ENCODE data around the gene RNF157.
A peak's percentile ranks its signal among the peaks of the same experiment; 100 is the strongest.

RNF157 gene

DNA sequence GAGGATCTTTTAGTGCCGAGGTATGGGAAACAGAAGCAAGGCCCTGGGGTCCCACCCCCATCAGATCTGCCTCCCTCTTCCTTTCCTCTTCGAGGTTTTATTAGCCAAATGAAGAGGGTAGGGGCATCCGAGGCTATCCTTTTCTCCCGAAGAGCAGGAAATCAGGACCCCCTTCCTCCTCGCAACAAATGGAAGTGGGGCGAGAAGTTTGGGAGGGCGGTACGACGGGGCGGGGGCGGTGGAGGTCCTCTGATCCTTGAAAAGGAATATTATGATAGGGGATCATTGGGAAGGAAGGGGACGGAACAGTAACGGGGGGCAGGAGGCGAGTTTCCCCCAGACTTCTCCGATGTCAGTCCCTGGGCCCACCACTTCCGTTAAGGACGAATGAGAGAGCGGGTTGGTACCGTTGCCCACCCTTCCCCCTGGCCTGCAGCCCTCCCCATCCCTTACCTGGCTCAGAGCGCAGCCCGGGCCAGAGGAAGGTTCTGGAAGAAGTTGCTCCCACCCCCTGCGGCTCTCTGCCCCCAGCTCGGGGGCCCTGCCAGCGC, 99.6 kb downstream of the RNF157 start:
- no peak for DNase-seq (ENCODE audit: low read depth)

DNA sequence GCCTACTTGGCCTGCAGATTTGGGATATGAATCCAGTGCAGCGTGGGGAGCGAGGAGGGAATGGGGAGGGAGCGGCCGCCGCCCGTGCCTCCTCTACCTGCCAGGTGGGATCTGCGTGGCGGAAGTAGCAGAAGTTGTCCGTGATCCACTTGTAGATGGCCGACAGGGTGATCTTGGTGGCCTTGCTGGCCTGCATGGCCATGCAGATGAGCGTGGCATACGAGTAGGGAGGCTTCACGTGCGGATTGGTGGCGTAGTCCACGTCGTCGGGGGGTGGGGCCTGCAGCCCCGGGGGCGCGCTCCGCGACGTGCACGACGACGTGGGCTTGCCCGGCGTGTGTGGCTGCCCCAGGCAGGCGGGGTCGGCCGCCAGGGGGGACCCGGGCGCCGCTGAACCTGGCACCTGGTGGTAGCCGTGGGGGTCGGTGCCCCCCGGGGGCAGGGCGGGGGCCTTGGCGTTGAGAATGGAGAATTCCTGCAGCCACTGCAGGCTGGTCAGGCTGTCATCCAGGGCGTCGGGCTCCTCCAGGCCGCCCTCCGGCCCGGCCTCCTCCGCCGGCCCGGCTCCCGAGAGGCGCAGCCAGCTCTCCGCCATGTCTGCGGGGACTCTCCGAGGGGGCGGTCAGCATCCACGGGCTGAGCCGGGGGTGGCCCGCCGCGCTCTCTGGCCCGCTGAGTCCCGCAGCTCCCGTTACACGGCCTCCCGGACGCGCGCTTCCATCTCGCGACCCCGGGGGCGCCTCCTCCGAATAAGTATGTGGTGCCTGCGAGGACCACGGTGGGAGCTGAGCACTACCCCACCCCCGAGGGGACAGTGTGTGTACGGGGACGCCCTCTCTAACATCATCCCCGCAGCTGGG, 100.3 kb downstream of the RNF157 start:
- DNase-seq (ENCODE audit: low read depth), result peak; percentile 47

DNA sequence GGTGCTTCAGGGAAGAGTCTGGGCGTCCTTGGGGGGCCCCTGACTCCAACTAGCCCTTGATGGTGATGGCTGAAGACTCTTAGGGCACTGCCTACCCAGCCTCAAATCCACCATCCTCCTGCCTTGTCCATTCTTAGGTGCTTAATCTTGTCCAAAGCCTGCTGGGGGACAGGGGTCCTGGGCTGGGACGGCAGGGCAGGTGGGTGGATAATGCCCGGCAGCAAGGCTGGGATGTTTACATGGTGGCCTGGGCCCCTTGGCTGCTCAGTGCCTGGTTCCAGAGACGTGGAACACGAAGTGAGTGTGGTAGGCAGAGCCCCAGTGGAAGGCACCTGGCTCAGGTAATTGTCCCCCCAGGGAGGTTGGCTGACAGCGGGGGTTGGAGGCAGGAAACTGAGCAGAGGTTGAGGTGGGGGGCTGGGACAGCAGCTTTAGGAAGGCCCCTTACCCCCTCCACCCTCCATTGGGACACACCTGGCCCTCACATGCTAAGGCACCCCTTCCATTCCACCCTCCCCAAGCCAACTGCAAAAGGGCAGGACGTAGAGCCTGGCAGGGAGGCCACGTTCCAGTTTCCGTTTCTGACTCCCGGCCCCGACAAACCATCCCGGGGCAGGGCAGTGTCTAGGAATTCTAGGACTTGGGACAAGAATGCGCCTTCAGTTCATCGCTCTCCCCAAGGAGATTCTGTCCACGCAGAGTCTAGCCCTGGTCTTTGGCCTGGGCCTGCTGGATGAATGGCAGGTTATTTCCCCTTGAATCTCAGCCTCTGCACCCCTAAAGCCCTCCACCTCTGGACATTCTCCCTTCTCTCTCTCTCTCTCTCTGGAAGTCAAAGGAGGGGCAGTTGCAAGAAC, 101.2 kb downstream of the RNF157 start:
- DNase-seq (ENCODE audit: low read depth), result no peak

DNA sequence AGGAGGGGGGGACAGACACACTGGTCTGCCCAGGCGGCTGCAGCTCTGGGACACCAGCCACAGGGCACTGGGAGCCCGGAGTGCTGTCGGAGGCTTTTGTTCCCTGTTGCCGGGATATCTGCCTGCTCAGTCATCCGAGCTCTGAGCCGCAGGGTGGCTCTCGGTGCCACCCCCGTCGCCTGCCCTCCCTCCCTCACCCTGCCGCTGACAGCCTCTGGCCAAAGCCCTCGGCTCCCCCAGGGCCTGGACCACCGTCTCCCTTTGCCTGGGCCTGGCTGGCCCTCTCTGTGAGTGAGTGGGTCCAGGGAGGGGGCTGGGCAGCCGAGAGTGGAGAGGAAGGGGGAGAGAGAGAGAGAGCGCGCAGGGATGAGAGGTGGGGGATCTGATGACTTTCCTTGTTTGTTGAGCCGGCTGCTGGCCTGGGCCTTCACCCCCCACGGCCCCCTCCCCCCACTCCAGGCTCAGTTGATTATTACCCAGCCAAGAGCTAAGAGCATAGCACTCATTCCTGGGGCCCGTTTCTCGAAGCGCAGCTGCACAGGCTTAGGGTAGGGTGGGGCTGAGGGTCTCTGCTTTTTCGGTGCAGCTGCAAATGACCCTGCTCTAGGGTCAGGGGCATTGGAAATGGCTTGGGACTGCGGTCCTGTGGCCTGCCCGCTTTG, 101.9 kb downstream of the RNF157 start:
- DNase-seq (ENCODE audit: low read depth), result no peak

DNA sequence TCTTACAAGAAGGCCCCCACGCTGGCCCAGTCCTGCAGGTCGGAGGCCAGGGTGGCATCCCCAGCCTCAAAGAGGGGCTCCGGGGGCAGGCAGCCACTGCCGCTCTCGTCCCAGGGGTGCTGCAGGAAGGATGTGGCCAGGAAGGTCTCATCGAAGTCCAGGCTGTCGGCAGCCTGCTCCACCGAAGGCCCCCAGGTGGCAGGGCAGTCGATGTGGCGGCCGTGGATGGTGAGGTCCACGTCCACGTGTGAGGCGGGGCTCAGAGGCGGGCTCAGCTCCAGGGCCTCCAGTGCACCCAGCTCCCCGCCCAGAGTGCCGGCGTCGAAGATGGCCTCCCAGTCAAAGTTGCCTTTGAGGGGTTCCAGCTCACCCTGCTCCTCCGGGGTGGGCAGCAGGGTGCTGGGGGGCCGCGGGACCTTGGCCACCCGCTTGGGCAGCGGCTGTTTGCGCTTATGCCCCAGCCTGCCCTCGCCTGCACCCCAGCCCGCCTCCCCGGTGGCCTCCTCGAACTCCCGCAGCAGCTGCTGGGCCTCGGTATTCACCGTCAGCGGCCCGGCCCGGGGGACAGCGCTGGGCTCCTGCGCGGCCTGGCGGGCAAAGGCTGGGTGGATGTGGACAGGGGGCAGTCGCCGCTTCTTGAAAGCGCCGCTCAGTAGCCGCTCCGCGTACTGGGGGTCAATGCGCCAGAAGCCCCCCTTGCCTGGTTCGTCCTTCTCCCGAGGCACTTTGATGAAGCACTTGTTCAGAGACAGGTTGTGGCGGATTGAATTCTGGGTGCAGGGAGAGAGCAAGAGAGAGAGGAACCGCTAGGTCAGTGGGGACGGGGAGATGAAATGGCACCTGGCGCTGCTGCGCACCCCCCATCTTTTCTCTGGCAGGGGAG, 102.7 kb downstream of the RNF157 start:
- DNase-seq (ENCODE audit: low read depth), result no peak

DNA sequence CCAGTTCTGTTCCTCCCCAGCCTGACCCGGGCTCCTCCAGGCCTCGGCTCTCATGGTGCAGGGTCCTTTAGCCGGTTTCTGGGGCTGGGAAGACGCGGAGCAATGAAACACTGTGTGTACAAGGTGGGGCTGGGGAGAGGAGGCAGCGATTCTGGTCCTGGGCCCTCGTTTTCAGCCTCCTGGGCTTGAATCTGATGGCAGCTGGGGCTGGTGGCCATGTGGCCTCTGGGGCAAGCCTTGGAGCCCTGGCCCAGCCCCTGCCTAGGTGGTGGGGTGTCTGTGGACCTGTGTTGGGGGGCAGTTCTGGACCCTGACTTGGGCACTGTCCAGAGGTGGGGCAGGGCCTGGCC, 103.3 kb downstream of the RNF157 start:
- DNase-seq (ENCODE audit: low read depth), result no peak

DNA sequence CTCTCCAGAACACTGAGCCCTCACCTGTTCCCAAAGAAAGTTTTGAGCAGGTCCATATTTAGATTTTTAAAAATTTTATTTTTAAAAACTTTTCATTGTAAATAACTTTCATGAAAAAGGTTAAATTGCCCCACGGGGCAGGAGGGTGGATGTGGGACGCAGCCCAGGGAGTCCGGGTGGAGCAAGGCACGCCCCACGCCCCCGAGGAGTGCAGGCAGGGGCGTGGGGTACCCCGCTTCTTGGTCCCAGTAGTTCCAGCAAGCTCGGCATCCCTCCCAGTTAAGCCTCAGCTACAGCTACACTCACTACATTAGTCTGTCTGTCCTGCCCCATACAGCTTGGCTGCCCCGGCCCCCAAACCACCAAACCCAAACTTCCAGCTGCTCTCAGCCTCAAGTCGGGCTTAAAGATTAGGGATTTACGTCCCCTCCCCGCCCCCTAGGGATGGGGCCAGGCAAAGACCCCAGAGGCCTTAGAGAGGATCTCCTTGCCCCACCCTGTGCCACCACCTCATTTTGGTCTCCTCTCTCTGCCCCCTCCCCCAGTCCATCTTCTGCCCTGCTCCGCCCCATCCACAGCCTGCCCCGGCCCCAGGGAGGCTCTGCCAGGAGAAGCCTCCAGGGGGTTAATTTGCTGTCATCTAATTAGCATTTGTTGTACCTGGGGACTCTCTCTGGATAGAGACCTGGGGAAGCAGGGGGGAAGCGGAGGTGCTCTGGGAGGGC, 103.9 kb downstream of the RNF157 start:
- no peak for DNase-seq (ENCODE audit: low read depth)

DNA sequence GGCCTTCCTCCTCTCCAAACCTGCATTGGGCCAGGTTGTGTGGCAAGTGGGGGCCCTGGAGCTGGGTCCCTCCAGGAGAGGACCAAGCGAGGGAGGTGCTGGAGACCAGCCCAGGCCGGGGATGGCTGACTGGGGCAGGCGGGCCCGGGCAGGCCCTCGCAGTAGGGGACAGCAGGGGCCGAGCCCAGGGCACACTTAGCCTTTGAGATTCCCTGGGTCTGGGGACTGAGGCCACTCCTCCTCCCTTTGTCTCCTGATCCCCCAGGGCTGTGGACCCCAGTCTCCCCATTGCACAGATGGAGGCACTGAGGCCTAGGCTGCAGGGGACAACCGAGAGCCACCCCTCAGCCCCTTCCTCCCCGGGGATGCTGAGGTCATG, 104.5 kb downstream of the RNF157 start:
- no peak for DNase-seq (ENCODE audit: low read depth)

DNA sequence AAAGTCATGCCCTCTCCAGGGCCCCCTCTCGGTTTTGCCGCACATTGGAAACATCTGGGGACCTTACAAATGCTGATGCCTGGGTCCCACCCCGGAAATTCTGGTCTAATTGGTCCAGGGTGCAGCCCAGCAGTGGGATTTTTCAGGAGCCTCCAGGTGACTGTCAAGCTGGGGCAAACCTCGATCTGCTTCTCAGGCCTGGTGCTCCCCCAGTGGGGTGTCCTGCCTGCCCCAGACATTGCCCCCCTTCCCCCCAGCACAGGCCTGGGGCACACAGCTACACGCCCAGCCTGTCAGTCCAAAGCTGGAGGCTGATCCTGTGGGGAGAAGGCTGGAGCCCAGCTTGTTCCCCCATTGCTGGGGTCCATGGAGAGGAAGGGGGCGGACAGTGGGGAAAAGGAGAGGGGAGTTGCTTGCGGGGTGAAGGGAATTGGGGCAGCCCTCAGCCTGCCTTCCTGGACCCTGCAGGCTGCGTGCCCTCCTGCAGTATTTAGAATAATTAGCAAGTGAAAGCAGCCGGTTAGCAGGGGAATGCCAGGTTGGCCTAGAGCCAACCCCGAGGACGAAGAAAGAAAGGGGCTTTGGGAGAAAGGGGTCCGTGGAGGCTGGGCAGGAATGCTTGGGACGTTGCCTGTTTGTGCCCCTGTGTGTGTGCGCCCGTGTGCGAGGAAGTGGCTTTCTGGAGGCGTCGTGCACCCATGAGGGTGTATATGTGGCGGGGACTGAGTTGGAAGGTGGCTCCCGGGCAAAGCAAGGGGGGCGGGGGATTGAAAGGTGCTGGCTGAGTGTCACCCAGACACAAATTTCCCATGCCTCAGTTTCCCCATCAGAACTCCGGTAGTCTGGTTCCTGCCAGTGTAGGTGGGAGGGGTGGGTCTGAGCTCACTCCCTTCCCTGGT, 105.1 kb downstream of the RNF157 start:
- no peak for DNase-seq (ENCODE audit: low read depth)

DNA sequence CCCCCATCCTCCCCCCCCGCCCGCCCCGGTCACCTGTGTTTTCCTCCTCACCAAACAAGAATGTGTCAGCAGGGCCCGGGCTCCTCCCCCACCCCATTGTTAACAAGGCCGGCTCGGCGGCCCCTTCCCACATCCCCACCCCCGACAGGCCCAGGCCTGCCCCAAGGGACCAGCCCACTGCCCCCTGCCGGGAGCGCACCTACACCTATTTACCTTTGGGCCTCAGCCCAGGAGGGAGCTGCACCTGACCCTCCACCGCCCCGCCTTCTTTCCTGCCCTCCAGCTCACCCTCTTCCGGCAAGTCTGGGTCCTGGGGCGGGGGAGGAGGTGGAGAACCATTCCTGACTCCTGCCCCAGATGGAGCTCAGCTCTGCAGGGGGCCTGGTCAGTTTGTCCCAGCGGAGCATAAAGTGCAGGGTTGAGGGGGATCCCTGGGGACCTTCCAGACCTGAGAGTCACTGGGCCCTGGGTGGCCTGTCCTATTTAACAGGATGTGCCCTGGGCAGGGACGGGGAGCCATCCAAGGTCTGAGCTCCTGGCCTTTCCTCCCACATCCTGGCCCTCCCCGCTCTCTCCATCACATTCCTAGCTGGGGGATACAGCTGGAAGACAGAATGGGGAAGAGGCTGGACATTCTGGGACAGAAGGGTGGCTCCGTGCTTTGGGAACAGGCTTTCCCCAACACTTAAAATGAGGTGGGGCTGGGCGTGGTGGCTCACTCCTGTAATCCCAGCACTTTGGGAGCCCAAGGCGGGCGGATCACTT, 107.5 kb downstream of the RNF157 start:
- no peak for DNase-seq (ENCODE audit: low read depth)

DNA sequence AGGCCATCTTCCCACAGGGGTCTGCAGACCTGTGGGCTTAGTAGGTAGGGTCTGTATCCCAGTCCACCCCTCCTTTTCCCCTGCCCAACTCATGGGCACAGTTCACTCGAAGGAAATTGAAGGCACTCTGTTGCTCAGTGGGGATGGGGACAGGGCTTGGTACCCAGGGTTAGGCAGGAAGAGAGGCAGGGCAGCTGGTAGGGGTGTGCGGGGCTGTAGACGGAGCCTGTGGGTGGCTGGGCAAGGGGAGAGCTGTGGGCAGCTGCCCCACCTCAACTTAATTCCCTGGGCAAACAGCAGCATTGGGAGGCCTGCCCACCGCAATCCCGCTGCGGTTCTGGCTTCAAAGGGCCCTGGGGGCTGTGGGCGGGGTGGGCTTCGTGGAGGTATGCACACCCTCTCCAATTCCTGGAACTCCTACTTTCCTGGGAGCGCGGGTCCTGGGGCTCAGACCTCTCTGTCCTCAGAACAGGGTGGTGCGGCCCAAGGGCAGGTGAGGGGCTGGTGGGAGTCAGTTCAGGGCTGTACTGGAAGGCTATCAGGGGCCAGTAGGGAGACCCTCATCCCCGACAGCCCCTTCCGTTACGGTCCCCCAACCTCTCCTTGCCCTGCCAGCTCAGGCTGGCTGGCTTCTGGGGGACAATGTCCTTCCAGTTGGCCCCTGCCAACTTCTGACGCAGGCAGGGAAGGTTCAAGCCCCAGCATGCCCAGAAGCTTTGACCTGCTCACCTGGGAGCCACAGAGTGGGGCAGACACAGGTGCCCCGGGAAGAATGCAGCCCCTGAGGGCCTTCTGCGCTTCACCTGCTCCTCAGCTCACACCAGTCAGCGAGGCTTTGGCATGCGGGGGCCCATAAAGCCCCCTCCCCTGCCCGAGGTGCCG, 108.4 kb downstream of the RNF157 start:
- no peak for DNase-seq (ENCODE audit: low read depth)

DNA sequence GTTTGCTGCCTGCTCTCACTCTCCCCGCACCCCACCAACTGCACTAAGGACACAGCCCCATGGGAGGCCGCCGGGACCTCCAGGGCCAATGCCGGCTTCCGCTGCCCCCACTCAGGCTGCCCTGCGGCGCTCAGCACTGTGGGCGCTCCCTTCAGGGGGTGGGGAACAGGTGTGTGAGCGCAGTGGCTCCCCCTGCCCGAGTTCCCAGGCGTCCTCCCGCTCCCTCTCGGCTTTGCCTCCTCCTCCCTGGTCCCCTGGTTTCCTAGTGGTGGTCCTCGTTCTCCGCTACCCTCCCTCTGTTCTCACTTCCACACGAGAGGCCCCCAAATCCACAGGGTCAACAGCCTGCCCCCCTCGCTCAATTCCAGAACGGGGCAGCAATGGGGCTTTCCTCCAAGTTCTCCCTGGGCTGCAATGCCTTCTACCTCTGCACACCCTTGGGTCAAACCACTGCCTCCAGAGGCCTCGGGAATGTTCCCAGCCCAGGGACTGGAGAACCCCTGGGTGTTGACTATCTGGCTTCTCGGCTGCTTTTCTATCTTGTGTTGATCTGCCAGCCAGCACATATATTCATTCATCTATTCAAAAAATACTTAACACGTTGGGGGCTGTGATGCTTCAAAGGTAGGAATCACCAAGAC, 109.1 kb downstream of the RNF157 start:
- DNase-seq (ENCODE audit: low read depth), result no peak

DNA sequence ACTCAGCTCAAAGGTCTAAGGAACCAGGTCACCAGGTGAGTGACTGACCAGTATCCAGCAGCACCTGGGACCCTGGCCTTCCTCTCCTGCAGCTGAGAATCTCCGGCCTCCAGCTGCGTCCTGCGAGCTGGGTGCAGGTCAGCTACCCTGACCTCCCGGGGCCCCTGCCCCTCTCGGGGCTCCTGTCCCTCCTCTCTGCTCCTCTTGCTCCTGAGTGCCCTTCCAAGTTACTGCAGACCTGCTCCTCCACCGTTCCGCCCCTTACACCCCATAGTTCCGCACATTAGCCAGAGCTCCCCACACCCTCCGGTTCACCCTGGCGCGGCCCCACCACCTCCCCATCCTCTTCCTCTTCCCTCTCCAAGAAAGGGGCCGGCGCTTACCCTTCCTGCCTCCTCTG, 109.8 kb downstream of the RNF157 start:
- no peak for DNase-seq (ENCODE audit: low read depth)

DNA sequence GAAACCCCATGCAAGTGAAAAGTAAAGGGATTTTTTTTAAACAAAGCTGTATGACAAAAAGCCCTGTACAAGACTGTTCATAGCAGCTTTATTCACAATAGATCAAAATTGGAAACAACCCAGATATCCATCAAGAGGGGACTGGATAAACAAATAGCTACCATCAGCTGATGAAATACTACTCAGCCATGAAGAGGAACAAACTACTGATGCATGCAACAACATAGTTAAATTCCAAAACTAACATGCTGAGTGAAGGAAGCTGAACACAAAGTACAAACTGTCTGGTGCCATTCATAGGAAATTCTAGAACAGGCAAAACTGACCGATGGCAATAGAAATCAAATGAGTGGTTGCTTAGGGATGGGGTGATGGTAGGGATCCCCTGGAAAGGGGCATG, 114.4 kb downstream of the RNF157 start:
- no peak for DNase-seq (ENCODE audit: low read depth)

DNA sequence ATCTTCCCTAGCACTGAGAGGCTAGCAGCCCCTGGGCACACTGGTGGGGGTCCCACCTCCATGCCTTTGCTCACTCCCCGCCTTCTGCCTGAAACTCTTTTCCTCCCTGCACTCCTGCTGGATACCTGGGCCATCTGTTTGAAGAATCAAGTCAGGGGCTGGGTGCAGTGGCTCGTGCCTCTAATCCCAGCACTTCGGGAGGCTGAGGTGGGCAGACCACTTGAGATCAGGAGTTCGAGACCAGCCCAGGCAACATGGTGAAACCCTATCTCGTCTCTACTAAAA, 115.0 kb downstream of the RNF157 start:
- no peak for DNase-seq (ENCODE audit: low read depth)

DNA sequence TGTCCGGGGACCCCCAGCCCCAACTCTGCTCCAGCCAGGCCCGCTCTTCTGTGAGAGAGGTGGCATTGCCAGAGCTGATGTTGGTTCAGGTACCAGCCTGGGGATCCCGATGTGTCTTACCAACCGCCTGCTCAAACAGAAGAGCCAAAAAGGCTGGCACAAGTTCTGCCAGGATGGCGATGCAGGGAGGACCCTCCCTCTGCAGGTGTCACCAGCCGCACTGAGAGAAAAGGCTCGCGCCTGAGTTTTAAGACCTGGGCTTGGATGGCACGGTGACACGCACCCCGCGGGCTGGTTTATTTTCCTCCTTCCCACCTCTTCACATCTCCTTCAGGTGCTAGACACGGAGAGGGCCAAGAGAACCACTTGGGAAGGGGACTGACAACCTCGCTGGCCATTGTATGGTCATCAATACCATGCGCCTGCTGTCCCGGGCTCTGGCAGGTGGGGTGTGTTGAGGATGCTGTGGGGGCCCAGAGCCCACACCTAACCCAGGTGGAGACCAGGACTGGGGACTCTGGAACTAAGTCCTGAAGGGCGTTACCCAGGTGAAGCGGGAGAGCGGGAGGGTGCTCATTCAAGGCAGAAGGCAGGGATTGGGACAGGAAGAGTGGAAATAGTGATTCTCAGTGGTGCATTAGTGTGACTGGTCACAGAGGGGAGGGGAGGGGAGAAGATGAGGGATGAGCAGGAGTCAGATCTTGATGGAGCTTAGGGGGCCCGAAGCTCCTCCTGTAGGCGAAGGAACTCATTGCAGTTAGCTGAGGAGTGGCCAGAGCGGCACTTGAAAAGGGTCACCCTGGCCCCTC, 115.5 kb downstream of the RNF157 start:
- DNase-seq (ENCODE audit: low read depth), result no peak

All from stimulated activated CD8-positive, alpha-beta memory T cell treated with anti-CD3 and anti-CD28 coated beads, Interleukin-4, amount 100 ng/mL, for 24 hours (primary cell).